Ishikawa (cell line): ENCODE data around the gene SBDS.

Source experiments
- CEBPB ChIP-seq: IDR thresholded peaks from 2 replicates; pipeline ENCODE4 v1.6.1; 2012
- CREB1 ChIP-seq: IDR thresholded peaks from 2 replicates; pipeline ENCODE4 v1.6.1; 2012; ENCODE audit warnings: low read depth
- EGR1 ChIP-seq: IDR thresholded peaks from 2 replicates; pipeline ENCODE4 v1.6.1; 2012
- EP300 ChIP-seq: IDR thresholded peaks from 2 replicates; pipeline ENCODE4 v1.6.1; 2012; ENCODE audit warnings: borderline replicate concordance
- FOXM1 ChIP-seq: IDR thresholded peaks from 2 replicates; pipeline ENCODE4 v1.6.1; 2012; ENCODE audit warnings: low read depth, borderline replicate concordance
- NFIC ChIP-seq: IDR thresholded peaks from 2 replicates; pipeline ENCODE4 v1.6.1; 2012
- RAD21 ChIP-seq: IDR thresholded peaks from 2 replicates; pipeline ENCODE4 v1.6.1; 2012; ENCODE audit warnings: low read depth
- TAF1 ChIP-seq: IDR thresholded peaks from 2 replicates; pipeline ENCODE4 v1.6.1; 2012; ENCODE audit warnings: low read depth, mild to moderate bottlenecking
- TCF12 ChIP-seq: IDR thresholded peaks from 2 replicates; pipeline ENCODE4 v1.6.1; 2012; ENCODE audit warnings: low read depth
- TEAD4 ChIP-seq: IDR thresholded peaks from 2 replicates; pipeline ENCODE4 v1.6.1; 2012
- YY1 ChIP-seq: IDR thresholded peaks from 2 replicates; pipeline ENCODE4 v1.6.1; 2012; ENCODE audit warnings: low read depth
- ZBTB7A ChIP-seq: IDR thresholded peaks from 2 replicates; pipeline ENCODE4 v1.6.1; 2012; ENCODE audit warnings: low read depth
- TF ChIP-seq, protein P1 (sequence below): IDR thresholded peaks from 2 replicates; pipeline ENCODE4 v1.6.1; 2012
- TF ChIP-seq, protein P2 (sequence below): IDR thresholded peaks from 2 replicates; pipeline ENCODE4 v1.6.1; 2012; ENCODE audit warnings: low read depth, mild to moderate bottlenecking
- TF ChIP-seq, protein P3 (sequence below): IDR thresholded peaks from 2 replicates; pipeline ENCODE4 v1.6.1; 2012

Gene SBDS

DNA sequence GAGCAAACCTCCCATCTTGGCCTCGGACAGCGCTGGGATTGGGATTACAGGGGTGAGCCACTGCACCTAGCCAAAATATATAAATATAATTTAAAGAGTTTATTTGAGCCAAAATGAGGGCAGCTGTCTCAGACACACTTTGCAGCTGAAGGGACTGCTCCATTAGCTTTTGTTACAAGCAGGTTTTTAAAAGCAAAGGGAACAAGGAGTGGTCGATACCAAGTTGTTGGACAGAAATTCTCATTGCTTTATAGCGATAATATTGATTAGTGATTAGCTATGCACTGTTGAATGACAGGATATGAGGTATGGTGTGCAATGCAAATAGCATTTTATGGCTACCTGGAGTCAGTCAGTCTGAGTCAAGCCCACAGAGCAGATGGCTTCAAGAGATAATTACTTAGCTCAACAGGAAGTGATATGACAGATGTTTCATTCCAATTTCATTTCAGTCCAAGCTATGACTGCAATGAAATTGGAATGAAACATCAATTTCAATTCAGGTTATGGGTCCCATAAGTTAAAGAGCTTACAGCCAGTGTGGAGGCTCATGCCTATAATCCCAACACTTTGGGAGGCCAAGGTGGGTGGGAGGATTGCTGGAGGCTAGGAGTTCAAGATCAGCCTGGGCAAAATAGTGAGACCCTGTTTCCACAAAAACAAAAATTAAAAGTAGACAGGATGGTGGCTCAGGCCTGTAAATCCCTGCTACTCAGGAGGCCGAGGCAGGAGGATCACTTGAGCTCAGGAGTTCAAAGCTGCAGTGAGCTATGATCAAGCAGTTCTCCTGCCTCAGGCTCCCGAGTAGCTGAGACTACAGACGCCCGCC, 24.4 kb upstream of the SBDS start:
- TF ChIP-seq, protein P1, sequence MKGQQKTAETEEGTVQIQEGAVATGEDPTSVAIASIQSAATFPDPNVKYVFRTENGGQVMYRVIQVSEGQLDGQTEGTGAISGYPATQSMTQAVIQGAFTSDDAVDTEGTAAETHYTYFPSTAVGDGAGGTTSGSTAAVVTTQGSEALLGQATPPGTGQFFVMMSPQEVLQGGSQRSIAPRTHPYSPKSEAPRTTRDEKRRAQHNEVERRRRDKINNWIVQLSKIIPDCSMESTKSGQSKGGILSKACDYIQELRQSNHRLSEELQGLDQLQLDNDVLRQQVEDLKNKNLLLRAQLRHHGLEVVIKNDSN: no peak
- no peak for TF ChIP-seq YY1
- no peak for TF ChIP-seq TCF12
- TF ChIP-seq, protein P2, sequence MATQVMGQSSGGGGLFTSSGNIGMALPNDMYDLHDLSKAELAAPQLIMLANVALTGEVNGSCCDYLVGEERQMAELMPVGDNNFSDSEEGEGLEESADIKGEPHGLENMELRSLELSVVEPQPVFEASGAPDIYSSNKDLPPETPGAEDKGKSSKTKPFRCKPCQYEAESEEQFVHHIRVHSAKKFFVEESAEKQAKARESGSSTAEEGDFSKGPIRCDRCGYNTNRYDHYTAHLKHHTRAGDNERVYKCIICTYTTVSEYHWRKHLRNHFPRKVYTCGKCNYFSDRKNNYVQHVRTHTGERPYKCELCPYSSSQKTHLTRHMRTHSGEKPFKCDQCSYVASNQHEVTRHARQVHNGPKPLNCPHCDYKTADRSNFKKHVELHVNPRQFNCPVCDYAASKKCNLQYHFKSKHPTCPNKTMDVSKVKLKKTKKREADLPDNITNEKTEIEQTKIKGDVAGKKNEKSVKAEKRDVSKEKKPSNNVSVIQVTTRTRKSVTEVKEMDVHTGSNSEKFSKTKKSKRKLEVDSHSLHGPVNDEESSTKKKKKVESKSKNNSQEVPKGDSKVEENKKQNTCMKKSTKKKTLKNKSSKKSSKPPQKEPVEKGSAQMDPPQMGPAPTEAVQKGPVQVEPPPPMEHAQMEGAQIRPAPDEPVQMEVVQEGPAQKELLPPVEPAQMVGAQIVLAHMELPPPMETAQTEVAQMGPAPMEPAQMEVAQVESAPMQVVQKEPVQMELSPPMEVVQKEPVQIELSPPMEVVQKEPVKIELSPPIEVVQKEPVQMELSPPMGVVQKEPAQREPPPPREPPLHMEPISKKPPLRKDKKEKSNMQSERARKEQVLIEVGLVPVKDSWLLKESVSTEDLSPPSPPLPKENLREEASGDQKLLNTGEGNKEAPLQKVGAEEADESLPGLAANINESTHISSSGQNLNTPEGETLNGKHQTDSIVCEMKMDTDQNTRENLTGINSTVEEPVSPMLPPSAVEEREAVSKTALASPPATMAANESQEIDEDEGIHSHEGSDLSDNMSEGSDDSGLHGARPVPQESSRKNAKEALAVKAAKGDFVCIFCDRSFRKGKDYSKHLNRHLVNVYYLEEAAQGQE: no peak
- TF ChIP-seq ZBTB7A: no peak
- TF ChIP-seq RAD21: no peak
- no peak for TF ChIP-seq CEBPB
- TF ChIP-seq EP300: no peak
- no peak for TF ChIP-seq CREB1
- no peak for TF ChIP-seq NFIC
- TF ChIP-seq EGR1: no peak
- no peak for TF ChIP-seq TAF1
- TF ChIP-seq FOXM1: no peak
- TF ChIP-seq, protein P3, sequence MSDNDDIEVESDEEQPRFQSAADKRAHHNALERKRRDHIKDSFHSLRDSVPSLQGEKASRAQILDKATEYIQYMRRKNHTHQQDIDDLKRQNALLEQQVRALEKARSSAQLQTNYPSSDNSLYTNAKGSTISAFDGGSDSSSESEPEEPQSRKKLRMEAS: no peak
- TF ChIP-seq TEAD4: no peak

DNA sequence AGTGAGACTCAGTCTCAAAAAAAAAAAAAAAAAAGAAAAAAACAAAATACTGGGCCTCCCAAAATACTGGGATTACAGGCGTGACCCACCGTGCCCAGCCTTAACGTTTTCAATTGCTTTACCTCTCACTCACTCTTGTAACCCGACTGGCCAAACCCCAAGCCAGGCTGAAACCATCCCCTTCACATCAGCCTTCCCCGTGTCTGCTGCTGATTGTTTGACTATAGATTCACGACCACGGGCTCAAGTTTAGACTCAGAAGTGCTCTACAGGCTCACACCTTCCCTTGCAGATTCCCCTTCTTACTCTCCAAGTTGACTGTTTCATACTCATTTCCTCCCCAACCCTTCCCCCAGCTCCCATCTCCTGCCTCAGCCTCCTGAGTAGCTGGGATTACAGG, 23.6 kb upstream of the SBDS start:
- no peak for TF ChIP-seq EP300
- TF ChIP-seq CEBPB: no peak
- TF ChIP-seq NFIC: no peak
- no peak for TF ChIP-seq CREB1
- no peak for TF ChIP-seq RAD21
- TF ChIP-seq, protein P3: no peak
- TF ChIP-seq ZBTB7A: no peak
- TF ChIP-seq, protein P1: no peak
- no peak for TF ChIP-seq TCF12
- no peak for TF ChIP-seq EGR1
- no peak for TF ChIP-seq FOXM1
- TF ChIP-seq YY1: no peak
- no peak for TF ChIP-seq TAF1

DNA sequence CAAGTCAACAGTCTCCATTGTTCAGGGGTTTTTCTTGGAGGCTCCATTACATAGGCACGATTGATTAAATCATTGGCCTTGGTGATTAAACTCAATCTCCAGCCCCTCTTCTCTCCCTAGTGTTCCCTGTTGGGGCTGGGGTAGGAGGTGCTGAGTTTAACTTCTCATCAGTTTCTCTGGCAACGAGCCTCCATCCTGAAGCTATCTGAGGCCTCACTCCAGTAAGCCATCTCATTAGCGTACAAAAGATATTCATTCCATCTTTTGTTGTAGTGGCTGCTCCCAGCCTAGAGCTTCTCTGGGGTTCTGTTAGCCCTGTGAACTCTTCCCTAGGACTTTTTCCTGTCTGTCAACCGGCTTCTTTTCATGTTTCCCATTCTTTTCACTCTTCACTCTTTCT, 12.9 kb upstream of the SBDS start:
- TF ChIP-seq NFIC (no peak), CREB1 (no peak), CEBPB (no peak), EGR1 (no peak), TCF12 (no peak), YY1 (no peak), FOXM1 (no peak), TAF1 (no peak), ZBTB7A (no peak), EP300 (no peak), RAD21 (no peak), TEAD4 (no peak)
- TF ChIP-seq, protein P3: no peak
- TF ChIP-seq, protein P1: no peak
- TF ChIP-seq, protein P2: no peak

DNA sequence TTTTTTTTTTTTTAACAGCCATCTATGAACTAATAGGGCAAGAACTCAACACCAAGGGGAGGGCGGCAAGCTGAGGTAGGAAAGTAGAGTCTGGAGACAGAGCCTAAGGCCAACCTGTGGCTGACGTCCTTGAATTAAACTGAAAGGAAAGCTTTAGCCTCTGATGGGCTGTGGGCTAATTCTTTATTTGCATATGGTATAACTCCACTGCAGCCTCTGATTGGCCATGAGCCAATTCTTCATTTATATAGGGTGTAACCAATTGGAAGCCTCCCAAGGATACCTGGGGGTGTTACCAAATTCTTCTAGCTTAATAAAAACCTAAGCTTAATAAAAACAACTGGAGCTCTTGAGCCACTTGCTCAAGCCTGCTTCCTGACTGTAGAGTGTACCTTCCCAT, 11.6 kb upstream of the SBDS start:
- TF ChIP-seq NFIC (0 out of 2 replicates have a peak, but pooled peaks have one; percentile 17), TEAD4 (no peak)
